RWPE1 (cell line): ENCODE data around the gene AFDN.

Experiments used
- CTCF ChIA-PET: fragments of 350-600 bp; sonication (Branson Sonifier 250); formaldehyde crosslinking; extraction: SDS; loops from one replicate; lab custom pipeline; 2021; lab: Yijun Ruan, JAX
- POLR2A ChIA-PET: fragments of 400-600 bp; formaldehyde crosslinking; extraction: SDS; loops from one replicate; lab custom pipeline; 2020; ENCODE audit warnings: antibody characterized with exemption; ENCODE audit not compliant: low non-redundant PET; lab: Yijun Ruan, JAX
- DNase-seq: peaks from one replicate; pipeline ENCODE4 v3.0.0; 2012; ENCODE audit warnings: low spot score
- H3K27ac ChIP-seq: fragments of 450-650 bp; 2 replicates; pipeline ENCODE4 v1.5.1; 2017
- TF ChIP-seq, protein P1 (sequence below): fragments of 450-650 bp; conservative IDR thresholded peaks from 2 replicates; pipeline ENCODE4 v1.5.1; 2017; ENCODE audit warnings: low read depth, mild to moderate bottlenecking

The AFDN gene

DNA sequence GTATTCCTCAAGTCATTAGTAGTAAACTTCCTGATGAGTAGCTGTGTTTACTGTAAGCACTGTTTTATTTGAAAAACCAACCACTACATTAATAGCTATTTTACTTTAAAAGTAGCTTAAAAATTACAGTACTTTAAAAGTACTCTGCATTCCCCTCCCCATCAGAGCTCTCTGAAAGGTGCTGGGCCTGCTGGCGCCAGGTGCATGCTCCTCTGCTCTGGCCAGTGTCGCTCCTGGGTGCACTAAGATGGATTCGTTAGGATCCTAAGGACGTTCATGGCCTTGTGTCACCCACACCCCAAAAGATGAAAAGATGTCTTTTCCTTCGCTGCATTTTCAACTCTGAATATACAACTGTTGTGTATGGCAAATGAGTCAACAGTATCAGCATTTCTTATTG is 126.8 kb downstream of the AFDN start:
- POLR2A ChIA-PET, result no interaction called here
- CTCF ChIA-PET, result interaction anchor here (0.6 to 0.7 kb wide), 3 partner anchors 238 to 1463 kb away, joined by 3 to 7 read pairs (median 4); no protein-coding TSS in a partner anchor
- DNase-seq, result no peak
- TF ChIP-seq, protein P1, sequence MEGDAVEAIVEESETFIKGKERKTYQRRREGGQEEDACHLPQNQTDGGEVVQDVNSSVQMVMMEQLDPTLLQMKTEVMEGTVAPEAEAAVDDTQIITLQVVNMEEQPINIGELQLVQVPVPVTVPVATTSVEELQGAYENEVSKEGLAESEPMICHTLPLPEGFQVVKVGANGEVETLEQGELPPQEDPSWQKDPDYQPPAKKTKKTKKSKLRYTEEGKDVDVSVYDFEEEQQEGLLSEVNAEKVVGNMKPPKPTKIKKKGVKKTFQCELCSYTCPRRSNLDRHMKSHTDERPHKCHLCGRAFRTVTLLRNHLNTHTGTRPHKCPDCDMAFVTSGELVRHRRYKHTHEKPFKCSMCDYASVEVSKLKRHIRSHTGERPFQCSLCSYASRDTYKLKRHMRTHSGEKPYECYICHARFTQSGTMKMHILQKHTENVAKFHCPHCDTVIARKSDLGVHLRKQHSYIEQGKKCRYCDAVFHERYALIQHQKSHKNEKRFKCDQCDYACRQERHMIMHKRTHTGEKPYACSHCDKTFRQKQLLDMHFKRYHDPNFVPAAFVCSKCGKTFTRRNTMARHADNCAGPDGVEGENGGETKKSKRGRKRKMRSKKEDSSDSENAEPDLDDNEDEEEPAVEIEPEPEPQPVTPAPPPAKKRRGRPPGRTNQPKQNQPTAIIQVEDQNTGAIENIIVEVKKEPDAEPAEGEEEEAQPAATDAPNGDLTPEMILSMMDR, result no peak
- no peak overlapping the region for H3K27ac ChIP-seq

GRCh38 chr6:167954151-167954550 is 127.4 kb downstream of the AFDN start:
- CTCF ChIA-PET, result interaction anchor here (0.6 kb wide), 1 partner anchor 119 kb away, joined by 3 read pairs; no protein-coding TSS in a partner anchor
- DNase-seq, result no peak
- H3K27ac ChIP-seq, result no peak overlapping the region
- TF ChIP-seq, protein P1, result no peak
- POLR2A ChIA-PET, result no interaction called here

- TF ChIP-seq, protein P1, result no peak
- ChIA-PET CTCF (interaction anchor here (0.6 kb wide), 1 partner anchor 1043 kb away, joined by 3 read pairs; no protein-coding TSS in a partner anchor), POLR2A (no interaction called here)
- DNase-seq, result no peak
- no peak overlapping the region for H3K27ac ChIP-seq
These were observed 129.8 kb downstream of the AFDN start for GRCh38 chr6:167956491-167956890.

DNA sequence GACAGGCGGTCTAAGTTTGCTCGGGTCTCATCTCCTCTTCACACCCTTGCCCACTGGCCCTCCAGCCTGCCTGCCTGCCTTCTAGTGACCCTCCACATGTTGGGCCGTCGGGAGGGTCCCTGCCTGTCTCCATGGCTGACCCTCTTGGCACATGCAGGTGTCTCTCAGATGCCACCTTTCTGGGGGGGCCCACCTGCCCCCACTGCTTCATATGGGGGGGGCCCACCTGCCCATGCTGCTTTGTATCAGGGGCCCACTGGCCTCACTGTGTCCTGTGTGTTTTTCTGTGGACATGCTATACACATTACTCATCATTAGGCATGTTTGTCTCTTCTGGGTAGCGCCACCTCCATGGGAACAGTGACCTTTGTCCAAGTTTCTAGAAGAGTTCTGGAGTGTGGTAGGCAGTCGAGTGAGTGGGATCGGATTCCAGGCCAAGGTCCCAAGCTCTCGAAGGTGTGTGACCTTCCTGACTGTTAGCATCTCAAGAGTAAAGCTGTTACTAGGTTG is 130.3 kb downstream of the AFDN start:
- no peak for DNase-seq
- H3K27ac ChIP-seq, result no peak overlapping the region
- TF ChIP-seq, protein P1, result no peak

GRCh38 chr6:167957626-167958025 is 130.9 kb downstream of the AFDN start:
- ChIA-PET CTCF (no interaction called here), POLR2A (no interaction called here)
- DNase-seq, result no peak
- TF ChIP-seq, protein P1, result no peak
- H3K27ac ChIP-seq, result no peak overlapping the region

More for the DNA sequence above, 130.3 kb downstream of the AFDN start:
- CTCF ChIA-PET, result no interaction called here
- POLR2A ChIA-PET, result no interaction called here

- no peak for DNase-seq
- TF ChIP-seq, protein P1, result no peak
- no peak overlapping the region for H3K27ac ChIP-seq
- CTCF ChIA-PET, result interaction anchor here (0.6 kb wide), 1 partner anchor 10 kb away, joined by 3 read pairs; no protein-coding TSS in a partner anchor
- POLR2A ChIA-PET, result no interaction called here
These were observed 133.9 kb downstream of the AFDN start for GRCh38 chr6:167960579-167960978.
